Measurements from ENCODE around the gene ACTR10. TPM values are rescaled to one million over a fixed set of nuclear protein-coding genes. Genes with fewer than 3 reads are reported as not detected.

The ACTR10 gene
- total RNA-seq, 4 donors from 2014 or later: 45.1 to 149 (median 87.9) TPM

DNA sequence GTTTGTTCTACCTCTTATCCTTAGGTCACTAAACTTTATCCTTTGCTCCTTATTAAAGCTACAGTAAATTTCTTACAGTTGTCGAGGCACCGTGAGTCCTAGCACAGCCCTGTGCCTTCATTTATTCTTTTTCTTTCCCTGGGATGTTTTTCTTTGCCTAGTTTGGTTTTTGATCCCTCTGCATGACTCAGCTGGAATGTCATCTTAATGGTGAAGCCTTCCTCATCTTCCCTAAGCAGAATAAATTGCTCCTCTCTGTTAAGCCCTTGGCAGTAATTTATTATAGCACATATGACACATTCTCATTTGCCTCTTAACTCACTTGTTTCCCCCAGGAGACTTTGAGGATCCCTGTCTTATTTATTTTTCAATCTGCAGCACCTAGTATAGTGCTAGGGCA is 16.6 kb downstream of the ACTR10 start:
- Histone ChIP-seq H3K9me3 (no peaks in the 10 kb centered on the region), H3K27me3 (no peaks in the 10 kb centered on the region), H3K4me1 (no peaks in the 10 kb centered on the region), H3K36me3 (peaks cover 3 to 92% of the 10 kb centered on the region in 2 donors), H3K27ac (no peak overlapping the region), H3K4me3 (no peak overlapping the region)
- TF ChIP-seq EP300 (IDR thresholded peaks at IDR 0.05): no peak
- no peak for TF ChIP-seq POLR2A (IDR thresholded peaks at IDR 0.05)
- TF ChIP-seq POLR2AphosphoS5 (IDR thresholded peaks at IDR 0.05): no peak
- TF ChIP-seq, protein P1, sequence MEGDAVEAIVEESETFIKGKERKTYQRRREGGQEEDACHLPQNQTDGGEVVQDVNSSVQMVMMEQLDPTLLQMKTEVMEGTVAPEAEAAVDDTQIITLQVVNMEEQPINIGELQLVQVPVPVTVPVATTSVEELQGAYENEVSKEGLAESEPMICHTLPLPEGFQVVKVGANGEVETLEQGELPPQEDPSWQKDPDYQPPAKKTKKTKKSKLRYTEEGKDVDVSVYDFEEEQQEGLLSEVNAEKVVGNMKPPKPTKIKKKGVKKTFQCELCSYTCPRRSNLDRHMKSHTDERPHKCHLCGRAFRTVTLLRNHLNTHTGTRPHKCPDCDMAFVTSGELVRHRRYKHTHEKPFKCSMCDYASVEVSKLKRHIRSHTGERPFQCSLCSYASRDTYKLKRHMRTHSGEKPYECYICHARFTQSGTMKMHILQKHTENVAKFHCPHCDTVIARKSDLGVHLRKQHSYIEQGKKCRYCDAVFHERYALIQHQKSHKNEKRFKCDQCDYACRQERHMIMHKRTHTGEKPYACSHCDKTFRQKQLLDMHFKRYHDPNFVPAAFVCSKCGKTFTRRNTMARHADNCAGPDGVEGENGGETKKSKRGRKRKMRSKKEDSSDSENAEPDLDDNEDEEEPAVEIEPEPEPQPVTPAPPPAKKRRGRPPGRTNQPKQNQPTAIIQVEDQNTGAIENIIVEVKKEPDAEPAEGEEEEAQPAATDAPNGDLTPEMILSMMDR (IDR thresholded peaks at IDR 0.05): no peak
- 63 to 86% methylated on average over 2 of the region's 2 CpGs for WGBS, 2 donors (ENCODE audit: low coverage in 1 of 2)
- ATAC-seq: no peak

GRCh38 chr14:58227096-58227819 is 27.3 kb downstream of the ACTR10 start:
- WGBS, 2 donors (ENCODE audit: low coverage in 1 of 2): 71 to 97% methylated on average over 3 to 5 of the region's 5 CpGs
- no peak overlapping the region for H3K4me3 ChIP-seq
- no peaks in the 10 kb centered on the region for H3K27me3 ChIP-seq
- TF ChIP-seq POLR2A (IDR thresholded peaks at IDR 0.05): no peak
- TF ChIP-seq EP300 (IDR thresholded peaks at IDR 0.05): no peak
- TF ChIP-seq, protein P1 (IDR thresholded peaks at IDR 0.05): no peak
- no peak for TF ChIP-seq POLR2AphosphoS5 (IDR thresholded peaks at IDR 0.05)
- no peak for ATAC-seq
- H3K9me3 ChIP-seq: no peaks in the 10 kb centered on the region
- peaks cover 0 to 75% of the 10 kb centered on the region in 2 donors for H3K36me3 ChIP-seq
- H3K4me1 ChIP-seq: no peaks in the 10 kb centered on the region
- no peak overlapping the region for H3K27ac ChIP-seq

DNA sequence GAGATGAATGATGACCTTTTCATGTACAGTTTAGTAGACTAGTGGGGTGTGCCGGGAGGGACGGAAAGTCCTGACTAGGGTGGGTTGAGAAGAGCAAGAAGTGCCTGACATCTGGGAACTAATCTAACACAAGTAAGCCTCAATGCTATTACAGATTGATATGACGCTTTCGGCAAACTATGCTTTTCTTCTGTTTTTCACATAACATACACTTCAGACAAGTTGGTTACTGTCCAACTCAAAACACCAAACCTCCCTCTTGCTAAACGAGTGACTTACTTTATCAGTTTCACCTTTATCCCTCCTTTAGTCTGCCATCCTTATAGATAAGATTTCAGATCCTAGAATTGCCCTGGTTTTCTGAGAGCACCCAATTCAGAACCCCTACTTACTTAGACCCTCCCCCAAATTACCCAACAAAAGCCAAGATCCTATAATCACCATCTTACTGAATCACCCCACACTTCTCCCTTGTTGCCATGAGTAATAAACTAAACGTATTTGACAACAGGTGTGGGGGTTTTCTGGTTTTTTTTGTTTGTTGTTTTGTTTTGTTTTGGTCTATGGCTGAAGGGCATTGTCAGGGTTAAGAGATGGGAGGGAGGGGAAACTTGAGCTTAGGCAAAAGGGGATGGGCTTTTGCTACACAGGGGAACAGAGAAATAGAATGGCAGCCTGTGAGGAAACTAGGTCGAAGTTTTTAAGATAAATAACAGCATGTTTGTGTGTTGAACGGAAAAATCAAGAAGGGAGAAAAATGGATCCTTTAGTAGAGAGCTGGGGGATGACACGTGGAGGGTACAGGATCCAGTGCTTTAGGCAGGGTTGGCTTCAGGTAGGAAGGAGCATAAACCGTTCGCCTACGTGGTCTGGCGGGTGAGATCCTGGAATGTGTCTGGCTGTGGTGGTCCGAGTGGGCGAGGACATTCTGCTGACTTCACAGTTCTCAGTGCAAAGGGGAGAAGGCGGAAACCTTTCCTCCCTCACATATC is 38.6 kb downstream of the ACTR10 start:
- H3K4me1 ChIP-seq: peaks cover 0 to 17% (median 3%) of the 10 kb centered on the region in 3 donors
- peak overlapping the region; percentile 78 to 92 (median 82) for H3K27ac ChIP-seq
- no peak for TF ChIP-seq EP300 (IDR thresholded peaks at IDR 0.05)
- TF ChIP-seq, protein P1 (IDR thresholded peaks at IDR 0.05): no peak
- TF ChIP-seq POLR2A (IDR thresholded peaks at IDR 0.05): no peak
- TF ChIP-seq POLR2AphosphoS5 (IDR thresholded peaks at IDR 0.05): no peak
- WGBS, 2 donors (ENCODE audit: low coverage in 1 of 2): 20 to 28% methylated on average over 16 of the region's 16 CpGs
- H3K36me3 ChIP-seq: peaks cover 0 to 8% of the 10 kb centered on the region in 2 donors
- no peaks in the 10 kb centered on the region for H3K9me3 ChIP-seq
- no peaks in the 10 kb centered on the region for H3K27me3 ChIP-seq
- peak overlapping the region; percentile 55 to 100 for H3K4me3 ChIP-seq
- ATAC-seq: peak; percentile 24

GRCh38 chr14:58239244-58240195 is 39.6 kb downstream of the ACTR10 start:
- Histone ChIP-seq H3K4me3 (peak overlapping the region; percentile 55 to 100), H3K27ac (peak overlapping the region; percentile 78 to 92 (median 82)), H3K9me3 (no peaks in the 10 kb centered on the region), H3K27me3 (no peaks in the 10 kb centered on the region), H3K4me1 (peaks cover 0 to 20% (median 4%) of the 10 kb centered on the region in 3 donors), H3K36me3 (peaks cover 0 to 1% of the 10 kb centered on the region in 2 donors)
- ATAC-seq: peak; percentile 37
- TF ChIP-seq, protein P1 (IDR thresholded peaks at IDR 0.05): no peak
- peak; percentile 44 for TF ChIP-seq POLR2AphosphoS5 (IDR thresholded peaks at IDR 0.05)
- peak in 1 of 2 donors; percentile 16 for TF ChIP-seq POLR2A (IDR thresholded peaks at IDR 0.05)
- TF ChIP-seq EP300 (IDR thresholded peaks at IDR 0.05): no peak
- 1 to 2% methylated on average over 23 of the region's 23 CpGs for WGBS, 2 donors (ENCODE audit: low coverage in 1 of 2)

Measured in gastroesophageal sphincter (tissue), 4 donors.